H1 (cell line): ENCODE measurements around the gene CNTD1. TPM values are rescaled to one million over a fixed set of nuclear protein-coding genes. Genes with fewer than 3 reads are reported as not detected.

ENCODE experiments used
- CTCF ChIA-PET: fragments of 300-600 bp; sonication (Branson Sonifier 250); formaldehyde crosslinking; loops from one replicate; lab custom pipeline; 2021; ENCODE audit not compliant: partially characterized antibody; lab: Charles Lee
- POLR2A ChIA-PET: fragments of 300-600 bp; sonication (Branson Sonifier 250); formaldehyde crosslinking; loops from one replicate; lab custom pipeline; 2021; ENCODE audit warnings: inconsistent platforms; ENCODE audit not compliant: partially characterized antibody; lab: Charles Lee
- DNase-seq, 2 experiments: peaks; one replicate each; pipeline versions ENCODE4 v3.0.0 to v3.0.0-alpha.2; 2010 to 2022; ENCODE audit warnings: low spot score in 2 of 2, low read depth in 1 of 2, mixed read lengths in 1 of 2
- FAIRE-seq: peaks from 2 replicates; lab custom pipeline; 2011; peaks lifted over from hg19 to GRCh38; lab: Jason Lieb, UNC
- H2AFZ ChIP-seq: 2 replicates; pipeline ENCODE4 v1.8.1; 2012; ENCODE audit warnings: low read length, inconsistent platforms
- H2AK5ac ChIP-seq: 2 replicates; pipeline ENCODE4 v1.6.1; 2013; ENCODE audit warnings: low read depth, low read length
- H2BK120ac ChIP-seq: replicated peaks from 2 replicates; pipeline ENCODE3; 2013; ENCODE audit warnings: low read depth, low read length, inconsistent platforms
- H2BK12ac ChIP-seq: 2 replicates; pipeline ENCODE4 v1.6.1; 2013; ENCODE audit warnings: low read depth, low read length
- H2BK15ac ChIP-seq: 2 replicates; pipeline ENCODE4 v1.6.1; 2013; ENCODE audit warnings: low read length
- H2BK20ac ChIP-seq: 2 replicates; pipeline ENCODE4 v1.6.1; 2013; ENCODE audit warnings: low read length
- H2BK5ac ChIP-seq: 2 replicates; pipeline ENCODE4 v1.6.1; 2013; ENCODE audit warnings: low read depth, low read length
- H3K14ac ChIP-seq: 2 replicates; pipeline ENCODE4 v1.6.1; 2013; ENCODE audit warnings: inconsistent platforms; ENCODE audit not compliant: insufficient read length
- H3K18ac ChIP-seq: 2 replicates; pipeline ENCODE4 v1.6.1; 2013; ENCODE audit warnings: low read length; ENCODE audit errors: extremely low read depth
- H3K23ac ChIP-seq: 2 replicates; pipeline ENCODE4 v1.6.1; 2013; ENCODE audit warnings: inconsistent platforms; ENCODE audit not compliant: insufficient read length
- H3K23me2 ChIP-seq: 2 replicates; pipeline ENCODE4 v1.6.1; 2013; ENCODE audit warnings: low read depth, low read length
- H3K27ac ChIP-seq: 2 replicates; pipeline ENCODE4 v1.6.1; 2011; ENCODE audit warnings: low read depth, low read length, inconsistent platforms
- H3K27me3 ChIP-seq, 4 experiments: replicated peaks in 1 of 4; 1 replicate in 1 of 4; 2 replicates in 3 of 4; pipeline versions ENCODE4 v1.6.1 to v1.8.1; 2011 to 2013; ENCODE audit warnings: low read length in 3 of 4, mild to moderate bottlenecking in 3 of 4, inconsistent platforms in 2 of 4, mixed read lengths in 2 of 4, moderate library complexity in 1 of 4; ENCODE audit not compliant: control insufficient read depth in 3 of 4, insufficient read depth in 3 of 4; ENCODE audit errors: extremely low read depth in 1 of 4
- H3K36me3 ChIP-seq, 4 experiments: 2 replicates each; pipeline versions ENCODE4 v1.6.1 to v1.8.1; 2011 to 2013; ENCODE audit warnings: mild to moderate bottlenecking in 4 of 4, low read length in 3 of 4, moderate library complexity in 2 of 4, control low read depth in 1 of 4, inconsistent platforms in 1 of 4; ENCODE audit not compliant: insufficient read depth in 4 of 4, control insufficient read depth in 2 of 4
- H3K4ac ChIP-seq: replicated peaks from 2 replicates; pipeline ENCODE3; 2013; ENCODE audit warnings: low read length, low read depth, mixed read lengths, inconsistent platforms; ENCODE audit not compliant: insufficient read length
- H3K4me1 ChIP-seq, 4 experiments: replicated peaks in 1 of 4; 1 replicate in 1 of 4; 2 replicates in 3 of 4; pipeline versions ENCODE4 v1.6.1 to v1.8.1; 2011 to 2013; ENCODE audit warnings: low read length in 3 of 4, inconsistent platforms in 2 of 4, mixed read lengths in 1 of 4; ENCODE audit not compliant: insufficient read depth in 4 of 4, control insufficient read depth in 3 of 4
- H3K4me2 ChIP-seq, 2 experiments: 2 replicates each; pipeline versions ENCODE4 v1.6.1 to v1.8.1; 2011 to 2013; ENCODE audit warnings: low read depth in 2 of 2, low read length in 2 of 2, control low read depth in 1 of 2, inconsistent platforms in 1 of 2, mild to moderate bottlenecking in 1 of 2; ENCODE audit not compliant: insufficient read depth in 1 of 2
- H3K4me3 ChIP-seq, 4 experiments: fragments of 200-600, 300-600 bp in 1 of 4; sonication (generic), shearing (Covaris generic), sonication (Bioruptor Twin) in 1 of 4; 2 replicates each; pipeline versions ENCODE4 v1.5.1 to v1.8.1; 2011 to 2016; ENCODE audit warnings: low read length in 4 of 4, low read depth in 3 of 4, control low read depth in 2 of 4, inconsistent platforms in 2 of 4, mild to moderate bottlenecking in 2 of 4, mixed read lengths in 1 of 4, moderate library complexity in 1 of 4; ENCODE audit not compliant: insufficient read depth in 2 of 4; ENCODE audit errors: extremely low read depth in 1 of 4
- H3K56ac ChIP-seq: replicated peaks from 2 replicates; pipeline ENCODE3; 2013; ENCODE audit warnings: low read depth, mild to moderate bottlenecking, mixed read lengths, low read length, inconsistent platforms; ENCODE audit not compliant: insufficient read length
- H3K79me1 ChIP-seq: 2 replicates; pipeline ENCODE4 v1.6.1; 2013; ENCODE audit warnings: low read depth, low read length, control low read depth
- H3K79me2 ChIP-seq, 2 experiments: 2 replicates each; pipeline versions ENCODE4 v1.6.1 to v1.8.1; 2012 to 2013; ENCODE audit warnings: low read length in 2 of 2, mild to moderate bottlenecking in 2 of 2, inconsistent platforms in 1 of 2; ENCODE audit not compliant: insufficient read depth in 2 of 2, control insufficient read depth in 1 of 2
- H3K9ac ChIP-seq, 4 experiments: replicated peaks in 1 of 4; 1 replicate in 1 of 4; 2 replicates in 3 of 4; pipeline versions ENCODE4 v1.6.1 to v1.8.1; 2011 to 2013; ENCODE audit warnings: low read depth in 3 of 4, low read length in 3 of 4, control low read depth in 2 of 4, mild to moderate bottlenecking in 2 of 4, moderate library complexity in 2 of 4, inconsistent platforms in 1 of 4; ENCODE audit errors: extremely low read depth in 1 of 4
- H3K9me3 ChIP-seq, 2 experiments: 2 replicates each; pipeline versions ENCODE4 v1.6.1 to v1.8.1; 2012 to 2013; ENCODE audit warnings: mild to moderate bottlenecking in 2 of 2, moderate library complexity in 2 of 2, control low read depth in 1 of 2, inconsistent platforms in 1 of 2, low read depth in 1 of 2, low read length in 1 of 2, mixed read lengths in 1 of 2; ENCODE audit not compliant: insufficient read depth in 2 of 2
- H4K20me1 ChIP-seq, 2 experiments: replicated peaks in 1 of 2; 2 replicates each; pipeline versions ENCODE3 to v1.8.1; 2011 to 2013; ENCODE audit warnings: inconsistent platforms in 2 of 2, low read length in 2 of 2, mild to moderate bottlenecking in 1 of 2; ENCODE audit not compliant: insufficient read depth in 2 of 2, control insufficient read depth in 1 of 2
- H4K5ac ChIP-seq: 2 replicates; pipeline ENCODE4 v1.6.1; 2013; ENCODE audit warnings: low read length, low read depth, mixed read lengths, inconsistent platforms; ENCODE audit not compliant: insufficient read length
- H4K8ac ChIP-seq: 2 replicates; pipeline ENCODE4 v1.8.0; 2013; ENCODE audit warnings: mild to moderate bottlenecking, moderate library complexity, low read length, inconsistent platforms; ENCODE audit not compliant: insufficient read depth; ENCODE audit errors: extremely low read depth
- H4K91ac ChIP-seq: replicated peaks from 2 replicates; pipeline ENCODE3; 2013; ENCODE audit warnings: low read length, mixed read lengths, inconsistent platforms; ENCODE audit not compliant: insufficient read length
- ASH2L ChIP-seq: fragments of 200-600, 300-600 bp; sonication (generic); IDR thresholded peaks from one replicate; pipeline ENCODE4 v1.7.1; 2017; ENCODE audit warnings: low read length
- CBX5 ChIP-seq: fragments of 300-800, 300-1000 bp; sonication (generic); IDR thresholded peaks from 2 replicates; pipeline ENCODE4 v1.7.1; 2016; ENCODE audit warnings: antibody characterized with exemption, low read length, low read depth
- CTCF ChIP-seq, 3 experiments: IDR thresholded peaks; 1 replicate in 2 of 3; 2 replicates in 1 of 3; pipeline versions ENCODE4 v1.5.1 to v1.6.1; 2011; ENCODE audit warnings: low read length in 3 of 3, mild to moderate bottlenecking in 3 of 3, inconsistent platforms in 2 of 3, low read depth in 1 of 3, moderate library complexity in 1 of 3; ENCODE audit not compliant: insufficient read depth in 1 of 3; ENCODE audit errors: control extremely low read depth in 1 of 3
- GABPA ChIP-seq: IDR thresholded peaks from 2 replicates; pipeline ENCODE4 v1.6.1; 2011; ENCODE audit warnings: mild to moderate bottlenecking, low read length, moderate library complexity, borderline replicate concordance; ENCODE audit not compliant: insufficient read depth
- KDM1A ChIP-seq: fragments of 200-600, 300-600 bp; sonication (generic); IDR thresholded peaks from 2 replicates; pipeline ENCODE4 v1.7.1; 2016; ENCODE audit warnings: mild to moderate bottlenecking, low read length, borderline replicate concordance
- POLR2AphosphoS5 ChIP-seq: IDR thresholded peaks from 2 replicates; pipeline ENCODE4 v1.6.1; 2011; ENCODE audit warnings: low read depth, low read length
- RBBP5 ChIP-seq: IDR thresholded peaks from 2 replicates; pipeline ENCODE4 v1.7.1; 2012; ENCODE audit warnings: low read depth, mild to moderate bottlenecking, inconsistent platforms, low read length, moderate library complexity, borderline replicate concordance
- SIX5 ChIP-seq: IDR thresholded peaks from 2 replicates; pipeline ENCODE4 v1.6.1; 2011; ENCODE audit warnings: mild to moderate bottlenecking, low read depth, low read length
- SUZ12 ChIP-seq: fragments of 200-600 bp; sonication (generic); IDR thresholded peaks from 2 replicates; pipeline ENCODE4 v1.6.1; 2012; ENCODE audit warnings: mild to moderate bottlenecking, inconsistent platforms, low read length, moderate library complexity, mixed read lengths
- WGBS, 2 experiments: shearing (Covaris generic) in 1 of 2; methylation state at CpG; one replicate each; pipeline versions ENCODE4 v1.1.6 to v1.1.7; 2013 to 2015; ENCODE audit warnings: low lambda C conversion rate in 2 of 2, mixed read lengths in 2 of 2, inconsistent platforms in 1 of 2, low coverage in 1 of 2, missing lambda C conversion rate in 1 of 2; ENCODE audit not compliant: insufficient replicate concordance in 2 of 2, insufficient coverage in 1 of 2, insufficient read length in 1 of 2; ENCODE audit errors: extremely low coverage in 1 of 2, missing lambda C conversion rate in 1 of 2; 5-methylcytosine and 5-hydroxymethylcytosine counted together
- polyA plus RNA-seq, 7 experiments: library from polyadenylated mRNA; depleted of rRNA in 3 of 7; stranded (reverse) in 5 of 7; unstranded in 2 of 7; fragments of >200 nt in 5 of 7; fragments of 200-250 nt in 2 of 7; gene quantifications; 1 replicate in 5 of 7; 2 replicates in 1 of 7; 4 replicates in 1 of 7; pipeline versions ENCODE4 v1.2.1 to v1.2.3, GENCODE V29; 2011 to 2013; ENCODE audit warnings: missing spikeins in 2 of 7, mixed read lengths in 2 of 7
- total RNA-seq: library from RNA; stranded (reverse); fragmentation: NEBNext Ultra II Directional; extraction: Animal tissue kit (Norgen Biotek cat#: 25700); gene quantifications from 2 replicates; pipeline ENCODE4 v1.2.1, GENCODE V29; 2021

CNTD1 gene
- total and polyA plus RNA-seq, 2 of the 8 experiments (the other 6 are each of a cell fraction or from before 2014, with no cell fraction given), result not detected

GRCh38 chr17:42759982-42760651 lies 38.5 kb upstream of the CNTD1 start:
- H2AK5ac ChIP-seq, result no peak overlapping the region
- no peak overlapping the region for H3K23ac ChIP-seq
- no peak overlapping the region for H2BK120ac ChIP-seq
- no peak overlapping the region for H4K91ac ChIP-seq
- DNase-seq (no peak), FAIRE-seq (no peak)
- H2BK5ac ChIP-seq, result no peak overlapping the region
- H2BK15ac ChIP-seq, result no peak overlapping the region; the same call in 1 of the 2 replicates
- WGBS, 2 experiments, result 62% methylated on average over 11 of the region's 11 CpGs; no CpG with 5 or more reads in 1 of the 2 experiments
- CTCF ChIA-PET, result interaction anchor here (0.6 to 5.9 kb wide), 10 partner anchors 9 to 81 kb away, joined by 3 to 81 read pairs (median 4); partner anchors contain the start of genes BECN1, VPS25 and WNK4
- POLR2A ChIA-PET, result interaction anchor here (0.7 to 4.3 kb wide), 12 partner anchors 10 to 151 kb away, joined by 3 to 46 read pairs (median 5); partner anchors contain the start of genes BECN1, PSME3, RETREG3 and TUBG1
- H3K4ac ChIP-seq, result no peak overlapping the region
- H2BK20ac ChIP-seq, result no peak overlapping the region
- H4K5ac ChIP-seq, result no peak overlapping the region
- H3K56ac ChIP-seq, result no peak overlapping the region
- H3K14ac ChIP-seq, result no peak overlapping the region
- H3K9me3 ChIP-seq, result no peaks in the 10 kb centered on the region
- H4K20me1 ChIP-seq, result no peaks in the 10 kb centered on the region
- peaks cover 12 to 28% (median 24%) of the 10 kb centered on the region in 4 experiments for H3K27me3 ChIP-seq
- H3K4me3 ChIP-seq, result peak overlapping the region; percentile 42 to 86 (median 60)
- peaks cover 12% of the 10 kb centered on the region; the same call in 1 of the 2 replicates for H3K23me2 ChIP-seq
- H2AFZ ChIP-seq, result peak overlapping the region; percentile 90
- H2BK12ac ChIP-seq, result no peak overlapping the region
- no peak overlapping the region for H3K18ac ChIP-seq
- H3K79me1 ChIP-seq, result no peaks in the 10 kb centered on the region
- 0 out of 7 replicates have a peak overlapping the region, but pooled peaks of 1 of the 4 experiments have one; percentile 25 for H3K9ac ChIP-seq
- peaks cover 5 to 17% (median 9%) of the 10 kb centered on the region in 4 experiments for H3K4me1 ChIP-seq
- H3K4me2 ChIP-seq, result peak overlapping the region; percentile 79 to 83
- no peaks in the 10 kb centered on the region for H3K36me3 ChIP-seq
- no peaks in the 10 kb centered on the region for H3K79me2 ChIP-seq
- no peak overlapping the region for H3K27ac ChIP-seq
- H4K8ac ChIP-seq, result no peak overlapping the region
- TF ChIP-seq ASH2L (no peak), SIX5 (no peak), SUZ12 (peak; percentile 36; the same call in 1 of the 2 replicates), CBX5 (no peak), POLR2AphosphoS5 (no peak), KDM1A (no peak), CTCF (IDR thresholded peaks at IDR 0.05; ENCODE audit: control extremely low read depth in 1 of 3, insufficient read depth in 1 of 3, low read depth in 1 of 3, low read length in 3 of 3) (no peak), GABPA (no peak), RBBP5 (0 out of 2 replicates have a peak, but pooled peaks have one; percentile 15)
